Right atrium auricular region (tissue), 2 donors: ENCODE data around the gene KCNMA1. TPM values are rescaled to one million over a fixed set of nuclear protein-coding genes. Genes with fewer than 3 reads are reported as not detected.

Experiments used
- DNase-seq: peaks from one replicate; pipeline ENCODE4 v3.0.0-alpha.2; 2019; ENCODE audit warnings: low spot score
- H3K27ac ChIP-seq, 2 donors: fragments of 200-600 bp; sonication (generic); 1 replicate in 1 of 2; 2 replicates in 1 of 2; pipeline ENCODE4 v1.5.1; 2016 to 2019
- H3K27me3 ChIP-seq, 2 donors: fragments of 200-600 bp; sonication (generic); one replicate each; pipeline versions ENCODE4 v1.5.1 to v1.6.0; 2017 to 2019
- H3K36me3 ChIP-seq: fragments of 200-600 bp; sonication (generic); one replicate; pipeline ENCODE4 v1.5.1; 2016
- H3K4me1 ChIP-seq, 2 donors: fragments of 200-600 bp; sonication (generic); one replicate each; pipeline versions ENCODE4 v1.5.1 to v1.6.0; 2017 to 2019
- H3K4me3 ChIP-seq, 2 donors: fragments of 200-600 bp; sonication (generic); 1 replicate in 1 of 2; 2 replicates in 1 of 2; pipeline ENCODE4 v1.5.1; 2017 to 2019; ENCODE audit warnings: mild to moderate bottlenecking in 1 of 2, moderate library complexity in 1 of 2
- H3K9me3 ChIP-seq, 2 donors: fragments of 200-600 bp; sonication (generic); one replicate each; pipeline ENCODE4 v1.5.1; 2019
- CTCF ChIP-seq, 2 donors: fragments of 200-600 bp; sonication (generic); IDR thresholded peaks; one replicate each; pipeline ENCODE4 v1.5.1; 2019; ENCODE audit warnings: antibody characterized with exemption in 2 of 2
- total RNA-seq, 2 donors: library from RNA; depleted of rRNA; stranded (reverse); fragments of >200 nt; gene quantifications; one replicate each; pipeline ENCODE4 v1.1.0, GENCODE V29; 2016

KCNMA1 gene
- total RNA-seq, 2 donors from 2014 or later, result 2.3 to 3.5 TPM

GRCh38 chr10:77555591-77556212 lies 81.9 kb downstream of the KCNMA1 start:
- H3K4me1 ChIP-seq, result no peaks in the 10 kb centered on the region
- no peak for DNase-seq
- no peak for TF ChIP-seq CTCF (IDR thresholded peaks at IDR 0.05)
- peak overlapping the region; percentile 11 to 58 for H3K27ac ChIP-seq
- H3K9me3 ChIP-seq, result no peaks in the 10 kb centered on the region
- H3K27me3 ChIP-seq, result no peaks in the 10 kb centered on the region
- H3K36me3 ChIP-seq, result no peaks in the 10 kb centered on the region
- no peak overlapping the region for H3K4me3 ChIP-seq

GRCh38 chr10:77554996-77555397 lies 82.6 kb downstream of the KCNMA1 start:
- Histone ChIP-seq H3K36me3 (no peaks in the 10 kb centered on the region), H3K9me3 (no peaks in the 10 kb centered on the region), H3K27ac (peak overlapping the region; percentile 11 to 58), H3K4me1 (no peaks in the 10 kb centered on the region), H3K27me3 (no peaks in the 10 kb centered on the region), H3K4me3 (no peak overlapping the region)
- no peak for TF ChIP-seq CTCF (IDR thresholded peaks at IDR 0.05)
- DNase-seq, result no peak

- Histone ChIP-seq H3K27ac (peak overlapping the region; percentile 31 to 56), H3K4me1 (no peaks in the 10 kb centered on the region), H3K4me3 (no peak overlapping the region), H3K9me3 (no peaks in the 10 kb centered on the region), H3K36me3 (no peaks in the 10 kb centered on the region), H3K27me3 (no peaks in the 10 kb centered on the region)
- no peak for DNase-seq
- TF ChIP-seq CTCF (IDR thresholded peaks at IDR 0.05), result no peak
Measured at GRCh38 chr10:77553966-77554365, 83.6 kb downstream of the KCNMA1 start.

GRCh38 chr10:77553311-77553710 lies 84.3 kb downstream of the KCNMA1 start:
- TF ChIP-seq CTCF (IDR thresholded peaks at IDR 0.05), result no peak
- Histone ChIP-seq H3K9me3 (no peaks in the 10 kb centered on the region), H3K4me1 (no peaks in the 10 kb centered on the region), H3K27ac (peak overlapping the region; percentile 31 to 56), H3K36me3 (no peaks in the 10 kb centered on the region), H3K4me3 (no peak overlapping the region), H3K27me3 (no peaks in the 10 kb centered on the region)
- no peak for DNase-seq

- H3K9me3 ChIP-seq, result no peaks in the 10 kb centered on the region
- H3K36me3 ChIP-seq, result no peaks in the 10 kb centered on the region
- no peaks in the 10 kb centered on the region for H3K4me1 ChIP-seq
- no peak for DNase-seq
- no peak overlapping the region for H3K4me3 ChIP-seq
- no peak for TF ChIP-seq CTCF (IDR thresholded peaks at IDR 0.05)
- H3K27ac ChIP-seq, result peak overlapping the region in 1 of 2 donors; percentile 29
- no peaks in the 10 kb centered on the region for H3K27me3 ChIP-seq
Measured at GRCh38 chr10:77552252-77552651, 85.4 kb downstream of the KCNMA1 start.

GRCh38 chr10:77550378-77550777 lies 87.2 kb downstream of the KCNMA1 start:
- no peak for TF ChIP-seq CTCF (IDR thresholded peaks at IDR 0.05)
- H3K4me1 ChIP-seq, result no peaks in the 10 kb centered on the region
- DNase-seq, result no peak
- H3K27me3 ChIP-seq, result no peaks in the 10 kb centered on the region
- no peak overlapping the region for H3K4me3 ChIP-seq
- no peak overlapping the region for H3K27ac ChIP-seq
- H3K9me3 ChIP-seq, result no peaks in the 10 kb centered on the region
- H3K36me3 ChIP-seq, result no peaks in the 10 kb centered on the region
